ENCODE results near the gene KCTD16. TPM values are rescaled to one million over a fixed set of nuclear protein-coding genes. Genes with fewer than 3 reads are reported as not detected.

KCTD16 gene
- total RNA-seq, 1 donor from 2014 or later = not detected

GRCh38 chr5:144187699-144188294, 17.1 kb downstream of the KCTD16 start:
- intact Hi-C loops (cut with micrococcal nuclease) = loop anchor here (2.0 to 10.0 kb wide), 5 partner anchors 513 to 1833 kb away; no protein-coding TSS in a partner anchor
- Mint-ChIP-seq H3K27me3 (no peaks in the 10 kb centered on the region), H3K4me3 (peak overlapping the region; percentile 64), H3K27ac (peak overlapping the region; percentile 80), H3K9me3 (no peaks in the 10 kb centered on the region), H3K4me1 (peaks cover 52% of the 10 kb centered on the region), H3K36me3 (ENCODE audit: low read depth) (no peaks in the 10 kb centered on the region)
- peak; percentile 93 for DNase-seq

- intact Hi-C loops (cut with micrococcal nuclease) = loop anchor here (2.0 to 10.0 kb wide), 12 partner anchors 223 to 1995 kb away; partner anchors contain the start of gene LARS1
- peak; percentile 94 for DNase-seq
- H3K9me3 Mint-ChIP-seq = no peaks in the 10 kb centered on the region
- no peaks in the 10 kb centered on the region for H3K36me3 Mint-ChIP-seq (ENCODE audit: low read depth)
- H3K27me3 Mint-ChIP-seq = peaks cover under 1% of the 10 kb centered on the region
- peak overlapping the region; percentile 70 for H3K4me3 Mint-ChIP-seq
- peaks cover 49% of the 10 kb centered on the region for H3K4me1 Mint-ChIP-seq
- H3K27ac Mint-ChIP-seq = peak overlapping the region; percentile 93
These were observed 19.2 kb downstream of the KCTD16 start for GRCh38 chr5:144189800-144190429.

DNA sequence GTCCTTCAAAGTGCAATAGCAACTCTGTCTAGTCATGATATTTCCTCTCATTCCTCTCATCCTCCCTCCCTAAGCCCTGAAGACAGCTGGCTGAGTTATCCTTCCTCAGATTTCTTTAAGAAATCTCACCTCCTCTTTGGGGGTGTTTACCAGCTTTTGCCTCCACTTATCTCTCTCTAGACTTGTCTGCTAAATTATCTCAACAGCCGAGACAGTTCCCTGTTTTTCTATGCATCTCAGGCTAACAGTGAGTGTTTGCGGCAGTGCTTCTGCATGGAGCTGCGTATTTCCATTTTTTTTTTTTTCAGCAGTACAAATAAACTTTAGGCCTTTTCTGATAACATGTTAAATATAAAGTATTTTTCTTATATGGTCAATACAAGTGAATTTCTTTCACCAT, 20.9 kb downstream of the KCTD16 start:
- Mint-ChIP-seq H3K27ac (peak overlapping the region; percentile 66), H3K9me3 (no peaks in the 10 kb centered on the region), H3K36me3 (ENCODE audit: low read depth) (no peaks in the 10 kb centered on the region), H3K27me3 (peaks cover 2% of the 10 kb centered on the region), H3K4me1 (peaks cover 40% of the 10 kb centered on the region), H3K4me3 (no peak overlapping the region)
- no peak for DNase-seq
- intact Hi-C loops (cut with micrococcal nuclease) = loop anchor here (2.0 to 10.0 kb wide), 7 partner anchors 224 to 1993 kb away; partner anchors contain the start of gene LARS1

DNA sequence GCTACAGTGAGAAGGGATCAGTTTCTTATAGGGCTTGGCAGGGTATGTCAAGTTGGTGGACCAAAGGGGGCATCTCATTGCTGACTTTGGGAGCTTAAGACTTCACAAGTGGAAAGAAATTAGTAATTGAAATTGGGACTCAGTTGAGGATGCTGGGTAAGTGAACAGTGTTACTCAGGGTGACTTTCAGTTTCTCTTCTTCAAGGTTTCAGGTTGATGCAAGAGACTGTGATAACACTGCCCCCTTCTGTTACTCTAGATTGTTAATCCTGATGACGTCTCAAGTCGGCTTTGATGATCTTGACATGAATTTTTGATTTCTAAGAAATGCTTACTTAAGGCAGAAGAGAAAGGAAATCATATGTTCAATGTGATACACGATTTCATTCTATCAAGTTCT, 21.3 kb downstream of the KCTD16 start:
- DNase-seq = peak; percentile 87
- peaks cover 2% of the 10 kb centered on the region for H3K27me3 Mint-ChIP-seq
- no peak overlapping the region for H3K4me3 Mint-ChIP-seq
- intact Hi-C loops (cut with micrococcal nuclease) = loop anchor here (1.0 to 10.0 kb wide), 9 partner anchors 22 to 1993 kb away; partner anchors contain the start of genes KCTD16, LARS1 and YIPF5
- no peaks in the 10 kb centered on the region for H3K9me3 Mint-ChIP-seq
- H3K36me3 Mint-ChIP-seq (ENCODE audit: low read depth) = no peaks in the 10 kb centered on the region
- H3K27ac Mint-ChIP-seq = no peak overlapping the region
- H3K4me1 Mint-ChIP-seq = peaks cover 39% of the 10 kb centered on the region

DNA sequence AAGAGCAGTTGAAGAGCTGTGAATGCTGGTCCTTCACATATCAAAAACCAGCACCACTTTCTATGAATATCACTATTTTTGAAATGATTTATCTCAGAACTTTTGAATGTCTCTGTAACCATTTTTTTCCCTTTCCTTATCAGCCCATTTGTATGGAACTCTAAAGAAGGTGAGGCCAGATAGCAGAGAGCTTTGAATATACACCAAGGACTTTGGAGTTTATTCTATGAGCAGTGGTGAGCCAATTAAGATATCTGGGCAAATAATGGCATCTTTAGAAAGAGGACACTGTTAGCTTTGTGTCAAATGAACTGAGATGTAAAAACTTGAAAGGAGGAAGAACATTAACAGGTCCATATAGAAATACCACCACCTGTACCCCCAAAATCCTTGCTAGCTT, 22.0 kb downstream of the KCTD16 start:
- H3K4me3 Mint-ChIP-seq = no peak overlapping the region
- peaks cover 33% of the 10 kb centered on the region for H3K4me1 Mint-ChIP-seq
- no peak overlapping the region for H3K27ac Mint-ChIP-seq
- H3K27me3 Mint-ChIP-seq = peaks cover 5% of the 10 kb centered on the region
- H3K36me3 Mint-ChIP-seq (ENCODE audit: low read depth) = no peaks in the 10 kb centered on the region
- no peak for DNase-seq
- intact Hi-C loops (cut with micrococcal nuclease) = loop anchor here (1.0 to 10.0 kb wide), 8 partner anchors 22 to 1992 kb away; partner anchors contain the start of genes KCTD16, LARS1 and YIPF5
- no peaks in the 10 kb centered on the region for H3K9me3 Mint-ChIP-seq

- Mint-ChIP-seq H3K27me3 (peaks cover 11% of the 10 kb centered on the region), H3K27ac (no peak overlapping the region), H3K36me3 (ENCODE audit: low read depth) (no peaks in the 10 kb centered on the region), H3K4me3 (no peak overlapping the region), H3K9me3 (no peaks in the 10 kb centered on the region), H3K4me1 (peaks cover 18% of the 10 kb centered on the region)
- intact Hi-C loops (cut with micrococcal nuclease) = loop anchor here (5.0 to 10.0 kb wide), 6 partner anchors 227 to 1991 kb away; partner anchors contain the start of gene LARS1
- DNase-seq = no peak
These were observed 23.5 kb downstream of the KCTD16 start for GRCh38 chr5:144194144-144194543.

- Mint-ChIP-seq H3K27me3 (peaks cover 15% of the 10 kb centered on the region), H3K36me3 (ENCODE audit: low read depth) (no peaks in the 10 kb centered on the region), H3K4me1 (peaks cover 10% of the 10 kb centered on the region), H3K9me3 (no peaks in the 10 kb centered on the region), H3K4me3 (no peak overlapping the region), H3K27ac (no peak overlapping the region)
- DNase-seq = no peak
- intact Hi-C loops (cut with micrococcal nuclease) = loop anchor here (10.0 kb wide), 2 partner anchors 301 to 1989 kb away; partner anchors contain the start of gene LARS1
These were observed 24.8 kb downstream of the KCTD16 start for GRCh38 chr5:144195448-144195847.

GRCh38 chr5:144196612-144197011, 25.9 kb downstream of the KCTD16 start:
- Mint-ChIP-seq H3K36me3 (ENCODE audit: low read depth) (no peaks in the 10 kb centered on the region), H3K4me1 (peaks cover under 1% of the 10 kb centered on the region), H3K9me3 (no peaks in the 10 kb centered on the region), H3K27ac (no peak overlapping the region), H3K4me3 (no peak overlapping the region), H3K27me3 (peaks cover 23% of the 10 kb centered on the region)
- intact Hi-C loops (cut with micrococcal nuclease) = loop anchor here (10.0 kb wide), 2 partner anchors 302 to 1988 kb away; partner anchors contain the start of gene LARS1
- DNase-seq = no peak

DNA sequence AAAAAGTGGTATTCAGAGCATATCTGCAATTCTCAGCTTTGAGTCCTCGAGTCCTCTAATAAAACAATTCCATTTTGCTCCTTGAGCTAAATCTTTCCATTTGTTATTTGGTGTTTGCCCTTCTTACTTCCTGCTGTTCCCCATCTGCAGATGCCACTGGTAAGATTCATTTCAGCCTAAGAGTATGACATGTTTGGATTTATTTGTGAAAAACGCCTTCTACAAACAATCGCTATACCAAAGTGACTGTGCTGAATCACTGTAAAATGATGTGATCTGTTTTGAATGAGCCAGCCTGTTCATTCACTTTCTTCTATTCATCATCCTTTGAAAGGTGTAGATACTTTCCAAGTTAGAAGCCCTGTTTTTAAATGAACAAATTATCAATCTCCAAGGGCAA, 27.7 kb downstream of the KCTD16 start:
- Mint-ChIP-seq H3K9me3 (no peaks in the 10 kb centered on the region), H3K36me3 (ENCODE audit: low read depth) (no peaks in the 10 kb centered on the region), H3K4me1 (peaks cover 6% of the 10 kb centered on the region), H3K4me3 (no peak overlapping the region), H3K27ac (no peak overlapping the region), H3K27me3 (peaks cover 23% of the 10 kb centered on the region)
- DNase-seq = no peak
- intact Hi-C loops (cut with micrococcal nuclease) = loop anchor here (10.0 kb wide), 2 partner anchors 304 to 1986 kb away; partner anchors contain the start of gene LARS1

GRCh38 chr5:144201588-144201987, 30.9 kb downstream of the KCTD16 start:
- no peak for DNase-seq
- H3K36me3 Mint-ChIP-seq (ENCODE audit: low read depth) = no peaks in the 10 kb centered on the region
- H3K27me3 Mint-ChIP-seq = peaks cover 44% of the 10 kb centered on the region
- H3K9me3 Mint-ChIP-seq = no peaks in the 10 kb centered on the region
- no peak overlapping the region for H3K27ac Mint-ChIP-seq
- H3K4me3 Mint-ChIP-seq = no peak overlapping the region
- intact Hi-C loops (cut with micrococcal nuclease) = loop anchor here (5.0 kb wide), 2 partner anchors 1036 to 1931 kb away; no protein-coding TSS in a partner anchor
- H3K4me1 Mint-ChIP-seq = peaks cover 8% of the 10 kb centered on the region

- peaks cover 8% of the 10 kb centered on the region for H3K4me1 Mint-ChIP-seq
- no peaks in the 10 kb centered on the region for H3K36me3 Mint-ChIP-seq (ENCODE audit: low read depth)
- no peak overlapping the region for H3K4me3 Mint-ChIP-seq
- no peak overlapping the region for H3K27ac Mint-ChIP-seq
- H3K27me3 Mint-ChIP-seq = peaks cover 48% of the 10 kb centered on the region
- no peak for DNase-seq
- no peaks in the 10 kb centered on the region for H3K9me3 Mint-ChIP-seq
- intact Hi-C loops (cut with micrococcal nuclease) = loop anchor here (5.0 kb wide), 2 partner anchors 1035 to 1930 kb away; no protein-coding TSS in a partner anchor
These were observed 31.4 kb downstream of the KCTD16 start for GRCh38 chr5:144202072-144202471.

GRCh38 chr5:144202726-144203125, 32.1 kb downstream of the KCTD16 start:
- no peaks in the 10 kb centered on the region for H3K9me3 Mint-ChIP-seq

GRCh38 chr5:144203750-144204596, 33.3 kb downstream of the KCTD16 start:
- Mint-ChIP-seq H3K27me3 (peaks cover 51% of the 10 kb centered on the region), H3K9me3 (no peaks in the 10 kb centered on the region), H3K4me3 (no peak overlapping the region), H3K27ac (no peak overlapping the region), H3K36me3 (ENCODE audit: low read depth) (no peaks in the 10 kb centered on the region), H3K4me1 (peaks cover 8% of the 10 kb centered on the region)
- intact Hi-C loops (cut with micrococcal nuclease) = loop anchor here (5.0 kb wide), 2 partner anchors 1033 to 1928 kb away; no protein-coding TSS in a partner anchor
- peak; percentile 78 for DNase-seq

More at GRCh38 chr5:144202726-144203125, 32.1 kb downstream of the KCTD16 start:
- peaks cover 51% of the 10 kb centered on the region for H3K27me3 Mint-ChIP-seq
- H3K4me3 Mint-ChIP-seq = no peak overlapping the region
- no peaks in the 10 kb centered on the region for H3K36me3 Mint-ChIP-seq (ENCODE audit: low read depth)
- H3K4me1 Mint-ChIP-seq = peaks cover 8% of the 10 kb centered on the region
- H3K27ac Mint-ChIP-seq = no peak overlapping the region
- DNase-seq = no peak
- intact Hi-C loops (cut with micrococcal nuclease) = loop anchor here (5.0 kb wide), 2 partner anchors 1035 to 1930 kb away; no protein-coding TSS in a partner anchor

All from activated CD4-positive, alpha-beta T cell treated with anti-CD3 and anti-CD28 coated beads, Interleukin-2, amount 10 ng/mL, durations not matched to agents 24 days and 14 days (primary cell).